Skeletal muscle tissue (tissue), 5 donors: ENCODE measurements around the gene KICS2. TPM values are rescaled to one million over a fixed set of nuclear protein-coding genes. Genes with fewer than 3 reads are reported as not detected.

Experiments used
- H3K27ac ChIP-seq: one replicate; pipeline ENCODE4 v1.7.0; 2013; ENCODE audit warnings: mild to moderate bottlenecking, low read depth, low read length, inconsistent platforms
- H3K27me3 ChIP-seq, 3 donors: one replicate each; pipeline ENCODE4 v1.7.0; 2013; ENCODE audit warnings: low read length in 3 of 3; ENCODE audit not compliant: control insufficient read depth in 3 of 3, insufficient read depth in 3 of 3
- H3K36me3 ChIP-seq, 3 donors: one replicate each; pipeline ENCODE4 v1.7.0; 2013; ENCODE audit warnings: low read length in 3 of 3; ENCODE audit not compliant: control insufficient read depth in 3 of 3, insufficient read depth in 3 of 3
- H3K4me1 ChIP-seq, 3 donors: one replicate each; pipeline ENCODE4 v1.7.0; 2013; ENCODE audit warnings: low read length in 3 of 3, mild to moderate bottlenecking in 3 of 3; ENCODE audit not compliant: control insufficient read depth in 3 of 3, insufficient read depth in 3 of 3
- H3K4me3 ChIP-seq, 3 donors: one replicate each; pipeline ENCODE4 v1.7.0; 2013; ENCODE audit warnings: low read length in 3 of 3
- H3K9ac ChIP-seq, 3 donors: one replicate each; pipeline ENCODE4 v1.7.0; 2013; ENCODE audit warnings: low read length in 3 of 3, mild to moderate bottlenecking in 3 of 3, moderate library complexity in 2 of 3, low read depth in 1 of 3
- H3K9me3 ChIP-seq, 3 donors: one replicate each; pipeline ENCODE4 v1.7.0; 2013; ENCODE audit warnings: low read length in 3 of 3; ENCODE audit not compliant: control insufficient read depth in 3 of 3
- small RNA-seq: library from RNA; depleted of rRNA; stranded (forward); fragments of <200 nt; gene quantifications from one replicate; pipeline ENCODE3, GENCODE V24; 2014
- total RNA-seq: library from RNA; depleted of rRNA; stranded (reverse); fragments of >200 nt; gene quantifications from one replicate; pipeline ENCODE4 v1.2.3, GENCODE V29; 2014
- donor health status: Osteomylitis.

KICS2 gene
- total RNA-seq, 1 donor from 2014 or later: 4.2 TPM

DNA sequence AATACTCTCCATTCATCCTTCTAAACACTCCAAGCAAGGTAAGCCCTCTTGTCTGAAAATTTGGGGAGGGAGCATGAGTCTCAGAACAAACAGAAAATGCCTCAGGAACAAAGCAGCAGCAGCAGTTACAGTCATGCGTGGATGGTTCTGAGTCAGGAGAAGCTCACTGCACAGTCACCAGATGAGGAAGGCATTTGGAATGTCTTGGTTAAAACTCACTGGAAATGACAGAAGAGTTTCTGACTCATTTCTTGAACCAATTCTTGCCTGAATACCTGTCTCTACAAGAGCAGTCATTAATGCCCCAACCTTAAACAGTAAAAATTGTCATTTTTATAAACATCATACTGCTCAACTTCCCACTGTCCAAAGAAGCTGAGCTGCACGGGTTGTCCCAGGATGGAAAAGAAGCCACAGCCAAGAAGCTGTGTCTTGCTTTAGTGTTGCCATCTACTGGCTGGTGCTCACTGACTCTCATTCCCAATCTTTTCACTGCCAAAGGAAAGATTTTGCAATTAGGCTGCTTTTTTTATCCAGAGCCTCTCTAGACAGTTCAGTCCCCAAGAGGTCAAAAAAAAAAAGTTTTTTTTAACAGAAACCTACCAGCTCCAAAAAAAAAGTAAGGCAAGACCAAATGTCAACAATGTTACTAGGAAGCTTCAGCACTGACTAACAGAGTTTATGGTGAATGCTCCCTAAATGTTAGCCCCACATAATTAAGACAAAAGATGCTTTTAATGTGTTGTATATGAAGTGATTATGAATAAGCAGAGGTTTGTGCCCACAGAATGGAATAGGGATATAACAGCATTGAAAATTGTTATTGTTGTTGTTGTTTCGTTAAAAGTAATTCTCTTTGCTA lies 40.4 kb downstream of the KICS2 start:
- no peak overlapping the region for H3K4me3 ChIP-seq
- peaks cover 0 to 5% (median 2%) of the 10 kb centered on the region in 3 donors for H3K4me1 ChIP-seq
- H3K27ac ChIP-seq: peak overlapping the region; percentile 7
- no peak overlapping the region for H3K9ac ChIP-seq
- H3K9me3 ChIP-seq: no peaks in the 10 kb centered on the region
- H3K36me3 ChIP-seq: no peaks in the 10 kb centered on the region
- H3K27me3 ChIP-seq: no peaks in the 10 kb centered on the region

DNA sequence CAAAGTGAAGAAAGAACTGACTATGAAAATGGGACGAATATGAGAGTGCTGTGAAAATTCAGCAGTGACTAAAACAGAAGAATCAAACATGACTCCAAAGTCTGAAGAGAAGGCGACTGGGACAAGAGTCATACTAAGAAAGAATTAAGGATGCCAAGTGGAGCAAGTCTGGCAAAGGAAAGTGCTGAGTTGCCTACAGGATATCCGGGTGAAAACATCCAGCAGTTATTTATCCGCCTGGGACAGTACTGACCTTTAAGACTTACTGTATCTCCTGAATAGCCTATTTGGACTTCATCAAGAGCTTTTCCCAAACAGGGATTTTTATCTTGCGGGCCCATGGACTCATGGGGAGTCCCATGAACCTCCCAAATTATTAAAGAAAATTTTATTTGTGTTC lies 41.1 kb downstream of the KICS2 start:
- peak overlapping the region; percentile 7 for H3K27ac ChIP-seq
- H3K9ac ChIP-seq: peak overlapping the region in 1 of 3 donors; percentile 4

DNA sequence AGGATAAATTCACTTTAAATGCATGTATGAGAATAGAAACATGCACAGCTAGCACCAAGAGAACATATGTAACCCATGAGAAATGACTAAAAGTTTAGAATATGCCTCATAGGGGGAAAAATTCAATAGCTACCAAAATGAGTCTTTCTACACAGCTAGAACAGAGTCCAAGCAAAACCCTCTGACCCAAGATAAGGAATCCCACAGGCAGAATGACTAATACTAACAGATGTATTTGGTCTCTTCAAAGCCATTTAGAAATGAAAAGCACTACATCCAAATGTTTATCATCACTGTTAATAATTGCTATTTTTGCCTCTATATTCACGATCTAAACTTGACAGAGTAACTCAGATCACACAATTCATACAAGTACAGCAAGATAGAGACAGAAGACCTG lies 44.0 kb downstream of the KICS2 start:
- no peak overlapping the region for H3K4me3 ChIP-seq
- no peaks in the 10 kb centered on the region for H3K27me3 ChIP-seq
- H3K4me1 ChIP-seq: peaks cover 0 to 5% (median 2%) of the 10 kb centered on the region in 3 donors
- no peak overlapping the region for H3K27ac ChIP-seq
- H3K9me3 ChIP-seq: no peaks in the 10 kb centered on the region
- H3K36me3 ChIP-seq: no peaks in the 10 kb centered on the region
- H3K9ac ChIP-seq: no peak overlapping the region

More for the DNA sequence above, 41.1 kb downstream of the KICS2 start:
- H3K36me3 ChIP-seq: no peaks in the 10 kb centered on the region
- peaks cover 0 to 5% (median 2%) of the 10 kb centered on the region in 3 donors for H3K4me1 ChIP-seq
- no peak overlapping the region for H3K4me3 ChIP-seq
- H3K27me3 ChIP-seq: no peaks in the 10 kb centered on the region
- no peaks in the 10 kb centered on the region for H3K9me3 ChIP-seq

DNA sequence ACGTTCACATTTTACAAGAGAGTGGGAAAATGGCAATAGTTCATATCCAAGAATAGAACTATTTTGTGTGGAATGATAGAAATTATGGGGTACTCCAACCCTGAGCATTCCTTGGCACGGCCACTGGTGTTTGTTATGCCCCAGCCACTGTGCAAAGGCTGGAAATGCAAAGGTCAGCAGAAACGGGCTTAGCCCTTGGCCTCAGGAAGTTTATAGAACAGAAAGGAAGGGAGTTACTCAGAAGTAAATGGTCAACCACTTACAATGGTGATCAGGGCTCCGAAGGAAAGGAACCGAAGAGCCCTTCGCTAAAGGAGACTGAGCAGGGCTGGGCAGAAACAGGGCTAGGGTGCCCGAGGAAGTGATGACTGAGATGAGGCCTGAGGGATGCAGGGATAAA lies 45.1 kb downstream of the KICS2 start:
- Histone ChIP-seq H3K4me3 (no peak overlapping the region), H3K4me1 (peaks cover 0 to 5% (median 2%) of the 10 kb centered on the region in 3 donors), H3K9me3 (no peaks in the 10 kb centered on the region), H3K36me3 (no peaks in the 10 kb centered on the region), H3K27me3 (no peaks in the 10 kb centered on the region), H3K27ac (no peak overlapping the region), H3K9ac (no peak overlapping the region)

DNA sequence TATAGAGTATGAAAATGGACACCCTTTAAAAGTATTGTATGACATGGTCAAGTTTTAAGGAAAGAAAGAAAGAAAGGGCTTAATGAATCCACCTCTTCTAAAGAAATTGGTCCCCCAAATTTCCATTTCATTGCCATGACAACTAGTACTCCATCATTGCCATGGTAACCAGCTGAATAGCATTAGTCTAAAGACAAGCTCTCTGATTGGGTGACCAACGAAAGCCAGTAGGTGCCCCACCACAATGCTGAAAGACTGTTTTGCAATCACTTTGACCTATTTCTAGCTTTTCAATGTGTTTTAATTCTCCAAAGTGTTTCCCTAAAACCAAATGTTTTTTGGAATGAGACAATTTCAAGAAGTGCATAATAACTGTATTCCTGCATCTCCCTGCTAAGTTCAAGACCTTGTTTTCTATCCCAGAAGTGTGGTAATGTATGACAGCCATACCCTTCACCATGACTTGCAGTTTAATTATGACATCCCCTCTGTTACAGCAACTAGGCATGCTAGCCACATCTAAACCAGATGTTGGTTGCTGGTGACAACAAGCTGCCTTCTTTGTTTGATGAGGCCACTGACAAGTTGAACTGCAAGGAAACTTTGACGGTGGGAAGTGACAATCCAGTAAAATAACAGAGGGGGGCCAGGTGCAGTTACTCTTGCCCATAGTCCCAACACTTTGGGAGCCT lies 46.7 kb downstream of the KICS2 start:
- no peak overlapping the region for H3K27ac ChIP-seq

DNA sequence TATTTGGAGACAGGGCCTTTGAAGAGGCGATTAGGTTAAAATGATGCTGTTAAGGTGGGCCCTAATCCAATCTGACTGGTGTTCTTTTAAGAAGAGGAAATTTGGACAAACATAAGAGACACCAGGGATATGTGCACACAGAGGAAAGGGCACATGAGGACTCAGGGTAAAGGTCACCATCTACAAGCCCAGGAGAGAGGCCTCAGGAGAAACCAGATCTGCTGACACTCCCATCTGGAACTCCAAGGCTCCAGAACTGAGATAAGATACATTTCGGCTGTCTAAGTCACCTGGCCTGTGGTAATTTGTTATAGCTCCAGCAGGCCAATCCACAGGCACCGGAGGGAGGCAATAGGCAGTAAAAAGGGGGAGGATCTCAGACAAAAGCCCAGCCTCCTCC lies 48.6 kb downstream of the KICS2 start:
- H3K9ac ChIP-seq: no peak overlapping the region
- H3K27ac ChIP-seq: no peak overlapping the region
- H3K27me3 ChIP-seq: no peaks in the 10 kb centered on the region
- no peak overlapping the region for H3K4me3 ChIP-seq
- no peaks in the 10 kb centered on the region for H3K4me1 ChIP-seq
- no peaks in the 10 kb centered on the region for H3K9me3 ChIP-seq
- H3K36me3 ChIP-seq: no peaks in the 10 kb centered on the region

More for the DNA sequence above, 46.7 kb downstream of the KICS2 start:
- Histone ChIP-seq H3K9me3 (no peaks in the 10 kb centered on the region), H3K9ac (no peak overlapping the region), H3K4me1 (no peaks in the 10 kb centered on the region), H3K27me3 (no peaks in the 10 kb centered on the region), H3K36me3 (no peaks in the 10 kb centered on the region), H3K4me3 (no peak overlapping the region)

Small RNA genes lying within 50 kb of the gene (small RNA-seq; reads per million reads assigned to genes)
- gene RNU5A-7P (0.28 reads per million, percentile 25 among the genes with 10 or more reads in this experiment), gene RNU6-1009P (not detected)

Other genes with a start within 250 kb of the KICS2 start
- gene C12orf56, start 168.5 kb upstream of the KICS2 start, total RNA-seq: 0.52 TPM
- gene XPOT, start 182.1 kb upstream of the KICS2 start, total RNA-seq: 35.0 TPM
- 19.8 TPM for gene TBK1, start 229.8 kb upstream of the KICS2 start, total RNA-seq